ENCODE results near the gene TNN. TPM values are rescaled to one million over a fixed set of nuclear protein-coding genes. Genes with fewer than 3 reads are reported as not detected.

Gene TNN
- total RNA-seq, 2 donors from 2014 or later, result 0.63 to 0.79 TPM

- DNase-seq (ENCODE audit: low spot score), result no peak
- TF ChIP-seq, protein P1, sequence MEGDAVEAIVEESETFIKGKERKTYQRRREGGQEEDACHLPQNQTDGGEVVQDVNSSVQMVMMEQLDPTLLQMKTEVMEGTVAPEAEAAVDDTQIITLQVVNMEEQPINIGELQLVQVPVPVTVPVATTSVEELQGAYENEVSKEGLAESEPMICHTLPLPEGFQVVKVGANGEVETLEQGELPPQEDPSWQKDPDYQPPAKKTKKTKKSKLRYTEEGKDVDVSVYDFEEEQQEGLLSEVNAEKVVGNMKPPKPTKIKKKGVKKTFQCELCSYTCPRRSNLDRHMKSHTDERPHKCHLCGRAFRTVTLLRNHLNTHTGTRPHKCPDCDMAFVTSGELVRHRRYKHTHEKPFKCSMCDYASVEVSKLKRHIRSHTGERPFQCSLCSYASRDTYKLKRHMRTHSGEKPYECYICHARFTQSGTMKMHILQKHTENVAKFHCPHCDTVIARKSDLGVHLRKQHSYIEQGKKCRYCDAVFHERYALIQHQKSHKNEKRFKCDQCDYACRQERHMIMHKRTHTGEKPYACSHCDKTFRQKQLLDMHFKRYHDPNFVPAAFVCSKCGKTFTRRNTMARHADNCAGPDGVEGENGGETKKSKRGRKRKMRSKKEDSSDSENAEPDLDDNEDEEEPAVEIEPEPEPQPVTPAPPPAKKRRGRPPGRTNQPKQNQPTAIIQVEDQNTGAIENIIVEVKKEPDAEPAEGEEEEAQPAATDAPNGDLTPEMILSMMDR (IDR thresholded peaks at IDR 0.05), result no peak
- H3K27me3 ChIP-seq, result no peaks in the 10 kb centered on the region
- peaks cover 0 to 34% of the 10 kb centered on the region in 2 donors for H3K4me1 ChIP-seq
- no peaks in the 10 kb centered on the region for H3K36me3 ChIP-seq
- H3K27ac ChIP-seq, result no peak overlapping the region
- no peak overlapping the region for H3K4me3 ChIP-seq
- H3K9me3 ChIP-seq, result no peaks in the 10 kb centered on the region
Measured at GRCh38 chr1:175134500-175134899, 66.9 kb downstream of the TNN start.

DNA sequence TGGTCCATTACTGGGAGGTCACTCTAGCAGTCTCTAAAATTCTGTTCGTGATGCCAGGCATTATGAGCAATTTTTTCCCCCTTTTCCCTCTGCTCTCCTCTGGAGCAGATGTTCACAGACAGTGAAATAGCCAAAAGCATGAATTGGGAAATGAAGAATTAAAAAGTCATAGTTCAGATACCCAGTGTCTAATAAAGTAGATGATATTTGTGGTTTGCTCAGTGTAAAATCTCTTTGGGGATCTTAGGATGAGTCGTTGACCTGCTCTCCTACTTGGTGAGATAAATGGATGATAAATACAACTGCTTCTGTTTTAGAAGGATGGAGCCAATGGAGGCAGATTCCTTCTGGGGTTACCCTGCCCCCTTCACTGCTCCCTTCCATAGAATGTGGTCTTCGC is 68.6 kb downstream of the TNN start:
- no peak for DNase-seq (ENCODE audit: low spot score)
- H3K27me3 ChIP-seq, result no peaks in the 10 kb centered on the region
- H3K4me1 ChIP-seq, result peaks cover 0 to 18% of the 10 kb centered on the region in 2 donors
- TF ChIP-seq, protein P1 (IDR thresholded peaks at IDR 0.05), result no peak
- no peak overlapping the region for H3K4me3 ChIP-seq
- no peaks in the 10 kb centered on the region for H3K9me3 ChIP-seq
- H3K36me3 ChIP-seq, result no peaks in the 10 kb centered on the region
- H3K27ac ChIP-seq, result no peak overlapping the region

GRCh38 chr1:175137369-175137768 is 69.7 kb downstream of the TNN start:
- Histone ChIP-seq H3K4me3 (no peak overlapping the region), H3K36me3 (no peaks in the 10 kb centered on the region), H3K9me3 (no peaks in the 10 kb centered on the region), H3K4me1 (peaks cover 0 to 9% of the 10 kb centered on the region in 2 donors), H3K27ac (no peak overlapping the region), H3K27me3 (no peaks in the 10 kb centered on the region)
- TF ChIP-seq, protein P1 (IDR thresholded peaks at IDR 0.05), result no peak
- no peak for DNase-seq (ENCODE audit: low spot score)

DNA sequence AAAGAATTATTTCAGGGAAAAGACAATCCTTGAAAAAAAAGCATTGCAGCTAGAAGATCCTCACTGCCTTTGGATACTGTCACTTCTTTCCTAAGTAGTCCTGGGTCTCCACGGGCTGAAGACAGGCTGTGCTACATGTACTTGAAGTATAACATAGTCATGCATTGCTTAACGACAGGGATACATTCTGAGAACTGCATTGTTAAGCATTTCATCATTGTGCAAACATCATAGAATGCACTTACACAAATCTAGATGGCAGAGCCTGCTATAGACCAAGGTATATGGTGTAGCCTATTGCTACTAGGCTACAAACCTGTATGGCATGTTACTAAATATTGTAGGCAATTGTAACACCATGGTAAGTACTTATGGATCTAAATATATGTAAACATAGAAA is 70.9 kb downstream of the TNN start:
- DNase-seq (ENCODE audit: low spot score), result no peak
- TF ChIP-seq, protein P1 (IDR thresholded peaks at IDR 0.05), result no peak
- Histone ChIP-seq H3K9me3 (no peaks in the 10 kb centered on the region), H3K4me1 (no peaks in the 10 kb centered on the region), H3K4me3 (no peak overlapping the region), H3K27me3 (no peaks in the 10 kb centered on the region), H3K27ac (no peak overlapping the region), H3K36me3 (no peaks in the 10 kb centered on the region)

GRCh38 chr1:175145899-175146528 is 78.4 kb downstream of the TNN start:
- H3K4me3 ChIP-seq, result no peak overlapping the region
- no peaks in the 10 kb centered on the region for H3K36me3 ChIP-seq
- no peaks in the 10 kb centered on the region for H3K27me3 ChIP-seq
- no peak overlapping the region for H3K27ac ChIP-seq
- no peak for DNase-seq (ENCODE audit: low spot score)
- no peaks in the 10 kb centered on the region for H3K4me1 ChIP-seq
- no peaks in the 10 kb centered on the region for H3K9me3 ChIP-seq
- TF ChIP-seq, protein P1 (IDR thresholded peaks at IDR 0.05), result no peak
